Endodermal cell (in vitro differentiated cells): ENCODE measurements around the gene EPS15. TPM values are rescaled to one million over a fixed set of nuclear protein-coding genes. Genes with fewer than 3 reads are reported as not detected.
"Not testable (repeated sequence)": the region's sequence is repeated elsewhere in the genome, so short reads cannot be mapped to it uniquely, and the experiment has no call there.

Experiments
- DNase-seq: peaks from one replicate; pipeline ENCODE4 v3.0.0-alpha.2; 2017
- H3K27ac ChIP-seq: 2 replicates; pipeline ENCODE4 v1.5.1; 2013; ENCODE audit warnings: mild to moderate bottlenecking, low read depth, low read length, moderate library complexity
- H3K27me3 ChIP-seq: 2 replicates; pipeline ENCODE4 v1.6.1; 2013; ENCODE audit warnings: mild to moderate bottlenecking, low read length, moderate library complexity; ENCODE audit not compliant: insufficient read depth, control insufficient read depth, poor library complexity, severe bottlenecking
- H3K36me3 ChIP-seq: 2 replicates; pipeline ENCODE4 v1.7.0; 2013; ENCODE audit warnings: mild to moderate bottlenecking, low read length, moderate library complexity; ENCODE audit not compliant: control insufficient read depth, insufficient read depth
- H3K4me1 ChIP-seq: one replicate; pipeline ENCODE4 v1.7.0; 2013; ENCODE audit warnings: low read length; ENCODE audit not compliant: control insufficient read depth, insufficient read depth
- H3K4me3 ChIP-seq: 2 replicates; pipeline ENCODE4 v1.5.1; 2013; ENCODE audit warnings: mild to moderate bottlenecking, low read length, moderate library complexity
- H3K9ac ChIP-seq: 2 replicates; pipeline ENCODE4 v1.6.1; 2013; ENCODE audit warnings: mild to moderate bottlenecking, low read length, moderate library complexity; ENCODE audit not compliant: poor library complexity, severe bottlenecking; ENCODE audit errors: extremely low read depth
- H3K9me3 ChIP-seq: 2 replicates; pipeline ENCODE4 v1.6.1; 2013; ENCODE audit warnings: mild to moderate bottlenecking, low read length, moderate library complexity; ENCODE audit not compliant: control insufficient read depth
- H3K27ac Mint-ChIP-seq: 2 replicates; pipeline ENCODE4 v1.8.0; 2020; ENCODE audit warnings: mixed read lengths
- H3K27me3 Mint-ChIP-seq: 2 replicates; pipeline ENCODE4 v1.8.0; 2021; ENCODE audit warnings: mild to moderate bottlenecking, mixed read lengths; ENCODE audit not compliant: insufficient read depth
- H3K36me3 Mint-ChIP-seq: 2 replicates; pipeline ENCODE4 v1.8.0; 2020; ENCODE audit warnings: low read depth, mixed read lengths
- H3K4me1 Mint-ChIP-seq: 2 replicates; pipeline ENCODE4 v1.8.0; 2020; ENCODE audit warnings: mixed read lengths
- H3K4me3 Mint-ChIP-seq: 2 replicates; pipeline ENCODE4 v1.8.0; 2020; ENCODE audit warnings: mild to moderate bottlenecking, moderate library complexity, mixed read lengths
- H3K9me3 Mint-ChIP-seq: 2 replicates; pipeline ENCODE4 v1.8.0; 2020; ENCODE audit warnings: mild to moderate bottlenecking, mixed read lengths
- whole genome bisulfite sequencing, 2 experiments: methylation state at CpG; one replicate each; pipeline versions ENCODE4 v1.1.5 to v1.1.7; 2013; ENCODE audit warnings: missing lambda C conversion rate in 2 of 2, mixed read lengths in 1 of 2; ENCODE audit not compliant: insufficient coverage in 1 of 2, insufficient read length in 1 of 2; 5-methylcytosine and 5-hydroxymethylcytosine counted together
- total RNA-seq, 2 donors: library from RNA; stranded (reverse); fragmentation: NEBNext Ultra II Directional in 1 of 2; extraction: Animal tissue kit (Norgen Biotek cat#: 25700) in 1 of 2; gene quantifications; 2 replicates in 1 of 2; 3 replicates in 1 of 2; pipeline ENCODE4 v1.2.1, GENCODE V29; 2021
- TF ChIP-seq, protein P1 (sequence below): fragments of 200-600 bp; sonication (generic); conservative IDR thresholded peaks from 2 replicates; pipeline ENCODE4 v1.5.0; 2021; ENCODE audit warnings: antibody characterized with exemption, mild to moderate bottlenecking

The EPS15 gene
- total RNA-seq, 2 donors from 2014 or later: 45.0 to 46.9 TPM

GRCh38 chr1:51410568-51411460 lies 108.3 kb downstream of the EPS15 start:
- DNase-seq: no peak
- H3K36me3 ChIP-seq: peaks cover 32% of the 10 kb centered on the region
- peak overlapping the region; percentile 5 for H3K4me3 ChIP-seq

GRCh38 chr1:51409755-51410541 lies 109.1 kb downstream of the EPS15 start:
- DNase-seq, H3K4me1 Mint-ChIP-seq, H3K27ac Mint-ChIP-seq, H3K27ac ChIP-seq, H3K4me1 ChIP-seq, H3K9ac ChIP-seq, H3K27me3 ChIP-seq, H3K27me3 Mint-ChIP-seq, H3K4me3 ChIP-seq, H3K4me3 Mint-ChIP-seq, H3K9me3 ChIP-seq, H3K9me3 Mint-ChIP-seq: not testable (repeated sequence)
- peaks cover 56% of the 10 kb centered on the region for H3K36me3 Mint-ChIP-seq
- peaks cover 39% of the 10 kb centered on the region for H3K36me3 ChIP-seq
- WGBS, 2 experiments: 97 to 100% methylated on average over 1 to 7 of the region's 7 CpGs

More at GRCh38 chr1:51410568-51411460, 108.3 kb downstream of the EPS15 start:
- Histone ChIP-seq H3K27me3 (no peaks in the 10 kb centered on the region), H3K9ac (no peak overlapping the region), H3K9me3 (no peaks in the 10 kb centered on the region), H3K4me1 (no peaks in the 10 kb centered on the region), H3K27ac (no peak overlapping the region)
- no peak overlapping the region for H3K27ac Mint-ChIP-seq
- 88 to 95% methylated on average over 3 to 5 of the region's 5 CpGs for WGBS, 2 experiments
- H3K27me3 Mint-ChIP-seq: no peaks in the 10 kb centered on the region
- TF ChIP-seq, protein P1, sequence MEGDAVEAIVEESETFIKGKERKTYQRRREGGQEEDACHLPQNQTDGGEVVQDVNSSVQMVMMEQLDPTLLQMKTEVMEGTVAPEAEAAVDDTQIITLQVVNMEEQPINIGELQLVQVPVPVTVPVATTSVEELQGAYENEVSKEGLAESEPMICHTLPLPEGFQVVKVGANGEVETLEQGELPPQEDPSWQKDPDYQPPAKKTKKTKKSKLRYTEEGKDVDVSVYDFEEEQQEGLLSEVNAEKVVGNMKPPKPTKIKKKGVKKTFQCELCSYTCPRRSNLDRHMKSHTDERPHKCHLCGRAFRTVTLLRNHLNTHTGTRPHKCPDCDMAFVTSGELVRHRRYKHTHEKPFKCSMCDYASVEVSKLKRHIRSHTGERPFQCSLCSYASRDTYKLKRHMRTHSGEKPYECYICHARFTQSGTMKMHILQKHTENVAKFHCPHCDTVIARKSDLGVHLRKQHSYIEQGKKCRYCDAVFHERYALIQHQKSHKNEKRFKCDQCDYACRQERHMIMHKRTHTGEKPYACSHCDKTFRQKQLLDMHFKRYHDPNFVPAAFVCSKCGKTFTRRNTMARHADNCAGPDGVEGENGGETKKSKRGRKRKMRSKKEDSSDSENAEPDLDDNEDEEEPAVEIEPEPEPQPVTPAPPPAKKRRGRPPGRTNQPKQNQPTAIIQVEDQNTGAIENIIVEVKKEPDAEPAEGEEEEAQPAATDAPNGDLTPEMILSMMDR: no peak
- H3K4me1 Mint-ChIP-seq: no peaks in the 10 kb centered on the region
- no peak overlapping the region for H3K4me3 Mint-ChIP-seq
- peaks cover 51% of the 10 kb centered on the region for H3K36me3 Mint-ChIP-seq
- H3K9me3 Mint-ChIP-seq: peaks cover 3% of the 10 kb centered on the region

- Histone ChIP-seq H3K9ac (no peak overlapping the region), H3K4me3 (no peak overlapping the region), H3K4me1 (no peaks in the 10 kb centered on the region), H3K27me3 (no peaks in the 10 kb centered on the region), H3K9me3 (no peaks in the 10 kb centered on the region), H3K36me3 (peaks cover 33% of the 10 kb centered on the region), H3K27ac (no peak overlapping the region)
- DNase-seq: no peak
- Mint-ChIP-seq H3K4me1 (no peaks in the 10 kb centered on the region), H3K9me3 (peaks cover 12% of the 10 kb centered on the region), H3K27ac (no peak overlapping the region), H3K4me3 (no peak overlapping the region), H3K36me3 (peaks cover 38% of the 10 kb centered on the region), H3K27me3 (no peaks in the 10 kb centered on the region)
- TF ChIP-seq, protein P1: no peak
- 100% methylated on average over 1 of the region's 1 CpG; no CpG with 5 or more reads in 1 of the 2 experiments for WGBS, 2 experiments
These were observed 126.8 kb downstream of the EPS15 start for GRCh38 chr1:51392241-51392640.

- DNase-seq, H3K27me3 Mint-ChIP-seq, H3K4me1 Mint-ChIP-seq, H3K9ac ChIP-seq, H3K4me1 ChIP-seq, H3K4me3 ChIP-seq, H3K4me3 Mint-ChIP-seq, H3K27ac ChIP-seq, H3K27me3 ChIP-seq, H3K27ac Mint-ChIP-seq: not testable (repeated sequence)
- WGBS, 2 experiments: no CpG with 5 or more reads among the region's 2 CpGs
- Histone ChIP-seq H3K36me3 (peaks cover 26% of the 10 kb centered on the region), H3K9me3 (peaks cover 10% of the 10 kb centered on the region)
- Mint-ChIP-seq H3K36me3 (peaks cover 45% of the 10 kb centered on the region), H3K9me3 (peaks cover 27% of the 10 kb centered on the region)
These were observed 128.4 kb downstream of the EPS15 start for GRCh38 chr1:51390641-51391040.

DNA sequence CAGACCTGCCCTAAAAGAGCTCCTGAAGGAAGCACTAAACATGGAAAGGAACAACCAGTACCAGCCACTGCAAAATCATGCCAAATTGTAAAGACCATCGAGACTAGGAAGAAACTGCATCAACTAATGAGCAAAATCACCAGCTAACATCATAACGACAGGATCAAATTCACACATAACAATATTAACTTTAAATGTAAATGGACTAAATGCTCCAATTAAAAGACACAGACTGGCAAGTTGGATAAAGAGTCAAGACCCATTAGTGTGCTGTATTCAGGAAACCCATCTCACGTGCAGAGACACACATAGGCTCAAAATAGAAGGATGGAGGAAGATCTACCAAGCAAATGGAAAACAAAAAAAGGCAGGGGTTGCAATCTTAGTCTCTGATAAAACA lies 131.8 kb downstream of the EPS15 start:
- Mint-ChIP-seq H3K9me3 (peaks cover 58% of the 10 kb centered on the region), H3K36me3 (peaks cover 63% of the 10 kb centered on the region)
- H3K4me3 Mint-ChIP-seq, H3K4me3 ChIP-seq, H3K27ac Mint-ChIP-seq, H3K27me3 Mint-ChIP-seq, H3K4me1 ChIP-seq, DNase-seq, H3K4me1 Mint-ChIP-seq, H3K27me3 ChIP-seq, H3K9ac ChIP-seq, H3K27ac ChIP-seq: not testable (repeated sequence)
- WGBS, 2 experiments: 40% methylated on average over 1 of the region's 3 CpGs; no CpG with 5 or more reads in 1 of the 2 experiments
- peaks cover 41% of the 10 kb centered on the region for H3K36me3 ChIP-seq
- H3K9me3 ChIP-seq: peaks cover 37% of the 10 kb centered on the region
